Endothelial cell of umbilical vein (primary cell): ENCODE results near the gene ZNF519.
"Not testable (repeated sequence)": the region's sequence is repeated elsewhere in the genome, so short reads cannot be mapped to it uniquely, and the experiment has no call there.

ENCODE experiments used
- CTCF ChIP-seq, 2 donors: IDR thresholded peaks; 1 replicate in 1 of 2; 2 replicates in 1 of 2; pipeline ENCODE4 v1.5.1; 2011; ENCODE audit warnings: low read length in 2 of 2, mild to moderate bottlenecking in 2 of 2, moderate library complexity in 2 of 2, control low read depth in 1 of 2, inconsistent platforms in 1 of 2, low read depth in 1 of 2; ENCODE audit not compliant: insufficient read depth in 1 of 2; ENCODE audit errors: extremely low read depth in 1 of 2
- MAX ChIP-seq: IDR thresholded peaks from 2 replicates; pipeline ENCODE4 v1.6.1; 2011; ENCODE audit not compliant: insufficient read depth, insufficient read length
- POLR2A ChIP-seq: IDR thresholded peaks from 2 replicates; pipeline ENCODE4 v1.6.1; 2012; ENCODE audit warnings: low read depth, mild to moderate bottlenecking, control low read depth, low read length
- POLR2AphosphoS5 ChIP-seq: IDR thresholded peaks from 2 replicates; pipeline ENCODE4 v1.6.1; 2012; ENCODE audit warnings: low read depth, mild to moderate bottlenecking, control low read depth, low read length, moderate library complexity; ENCODE audit not compliant: insufficient read depth

- not testable (repeated sequence) for TF ChIP-seq CTCF (IDR thresholded peaks at IDR 0.05; ENCODE audit: extremely low read depth in 1 of 2, insufficient read depth in 1 of 2, low read depth in 1 of 2, low read length in 2 of 2); POLR2AphosphoS5; POLR2A; MAX
These were observed 38.3 kb upstream of the ZNF519 start for GRCh38 chr18:14170367-14171036.
